OCI-LY7 (cell line): Measurements from ENCODE around the gene SCT. TPM values are rescaled to one million over a fixed set of nuclear protein-coding genes. Genes with fewer than 3 reads are reported as not detected.

ENCODE experiments used
- BruUV-seq: library from RNA; stranded (reverse); fragments of 400-500 nt; replicated peaks from 2 replicates; lab custom pipeline; 2021; lab: Mats Ljungman, UMichigan
- CTCF ChIA-PET: fragments of 300-600 bp; sonication (Branson Sonifier 250); formaldehyde crosslinking; loops from one replicate; lab custom pipeline; 2022; ENCODE audit warnings: antibody characterized with exemption; ENCODE audit not compliant: unreplicated experiment; lab: Charles Lee
- POLR2A ChIA-PET: fragments of 300-600 bp; sonication (Branson Sonifier 250); formaldehyde crosslinking; loops from one replicate; lab custom pipeline; 2022; ENCODE audit warnings: antibody characterized with exemption; lab: Charles Lee
- DNase-seq: peaks from one replicate; pipeline ENCODE4 v3.0.0-alpha.2; 2015; ENCODE audit warnings: low spot score
- H2AFZ ChIP-seq: fragments of 200-600 bp; sonication (generic), shearing (Covaris generic); 2 replicates; pipeline ENCODE4 v1.6.1; 2014; ENCODE audit warnings: mild to moderate bottlenecking, antibody characterized with exemption, low read length, moderate library complexity
- H3K27ac ChIP-seq: fragments of 200-600 bp; sonication (generic); 2 replicates; pipeline ENCODE4 v1.5.1; 2014; ENCODE audit warnings: mixed run types, low read depth, mild to moderate bottlenecking, moderate library complexity, low read length, inconsistent platforms; ENCODE audit not compliant: poor library complexity, severe bottlenecking
- H3K36me3 ChIP-seq: fragments of 200-600 bp; sonication (generic); 2 replicates; pipeline ENCODE4 v1.6.1; 2014; ENCODE audit warnings: mild to moderate bottlenecking, antibody characterized with exemption, low read length, moderate library complexity, mixed read lengths; ENCODE audit not compliant: insufficient read depth
- H3K4me1 ChIP-seq: fragments of 200-600 bp; sonication (generic); 2 replicates; pipeline ENCODE4 v1.5.1; 2014; ENCODE audit warnings: mild to moderate bottlenecking, low read length; ENCODE audit not compliant: insufficient read depth, poor library complexity, severe bottlenecking
- H3K4me2 ChIP-seq: fragments of 200-600 bp; sonication (generic); 2 replicates; pipeline ENCODE4 v1.6.1; 2014; ENCODE audit warnings: mild to moderate bottlenecking, low read length
- H3K4me3 ChIP-seq: fragments of 200-600 bp; sonication (generic); 2 replicates; pipeline ENCODE4 v1.5.1; 2014; ENCODE audit warnings: mild to moderate bottlenecking, low read depth, low read length; ENCODE audit not compliant: poor library complexity, severe bottlenecking
- H3K79me2 ChIP-seq: fragments of 200-600 bp; sonication (generic); 2 replicates; pipeline ENCODE4 v1.6.1; 2016; ENCODE audit warnings: low read depth, mild to moderate bottlenecking, low read length, moderate library complexity, mixed read lengths; ENCODE audit not compliant: insufficient read depth
- H3K9me2 ChIP-seq: fragments of 200-600 bp; sonication (generic); 2 replicates; pipeline ENCODE4 v1.6.1; 2016; ENCODE audit warnings: mild to moderate bottlenecking, low read length, mixed read lengths; ENCODE audit not compliant: insufficient read depth
- H3K9me3 ChIP-seq: fragments of 200-600 bp; sonication (generic); 2 replicates; pipeline ENCODE4 v1.6.1; 2014; ENCODE audit warnings: mild to moderate bottlenecking, mixed run types, low read length, mixed read lengths
- H4K20me1 ChIP-seq: fragments of 200-600 bp; sonication (generic); 2 replicates; pipeline ENCODE4 v1.6.1; 2014; ENCODE audit warnings: mild to moderate bottlenecking, antibody characterized with exemption, low read length, moderate library complexity, mixed read lengths; ENCODE audit not compliant: insufficient read depth
- CTCF ChIP-seq: fragments of 200-600 bp; sonication (generic); conservative IDR thresholded peaks from 2 replicates; pipeline ENCODE4 v1.5.1; 2014; ENCODE audit warnings: mild to moderate bottlenecking, antibody characterized with exemption, low read length, moderate library complexity, mixed read lengths
- EZH2phosphoT487 ChIP-seq: fragments of 200-600 bp; sonication (generic); IDR thresholded peaks from 2 replicates; pipeline ENCODE4 v1.6.1; 2018; ENCODE audit warnings: low read depth, borderline replicate concordance, mild to moderate bottlenecking, mixed run types, antibody characterized with exemption, low read length, moderate library complexity, mixed read lengths
- intact Hi-C: fragments of 100-400 bp; cut with micrococcal nuclease; formaldehyde crosslinking; loops from one replicate; pipeline ENCODE4 v1.10.0; 2022; ENCODE audit not compliant: unreplicated experiment
- total RNA-seq, 2 experiments: library from RNA; depleted of rRNA in 1 of 2; stranded (reverse); fragments of >200 nt in 1 of 2; shearing (Covaris generic) in 1 of 2; gene quantifications; 2 replicates each; pipeline ENCODE4 v1.2.3, GENCODE V29; 2014 to 2022

The SCT gene
- total RNA-seq, 2 experiments from 2014 or later = not detected

GRCh38 chr11:603154-603553 lies 23.8 kb downstream of the SCT start:
- Histone ChIP-seq H3K4me2 (no peak overlapping the region), H3K79me2 (no peaks in the 10 kb centered on the region), H3K36me3 (peaks cover 91% of the 10 kb centered on the region), H3K4me3 (no peak overlapping the region), H3K9me3 (no peaks in the 10 kb centered on the region), H4K20me1 (no peaks in the 10 kb centered on the region), H3K4me1 (no peaks in the 10 kb centered on the region), H3K9me2 (no peaks in the 10 kb centered on the region), H3K27ac (no peak overlapping the region), H2AFZ (no peak overlapping the region)
- CTCF ChIA-PET = no interaction called here
- DNase-seq = no peak
- POLR2A ChIA-PET = interaction anchor here (0.6 kb wide), 1 partner anchor 12 kb away, joined by 6 read pairs; no protein-coding TSS in a partner anchor
- BruUV-seq = no TSS peak
- intact Hi-C loops = no loop called here
- TF ChIP-seq EZH2phosphoT487 (no peak), CTCF (no peak)

- BruUV-seq = no TSS peak
- CTCF ChIA-PET = no interaction called here
These were observed 25.3 kb downstream of the SCT start for GRCh38 chr11:601573-602245.

More at GRCh38 chr11:601573-602245, 25.3 kb downstream of the SCT start:
- no peak overlapping the region for H3K4me2 ChIP-seq
- no peak for DNase-seq
- POLR2A ChIA-PET = interaction anchor here (0.8 kb wide), 1 partner anchor 42 kb away, joined by 4 read pairs; no protein-coding TSS in a partner anchor
- no peaks in the 10 kb centered on the region for H3K4me1 ChIP-seq
- H4K20me1 ChIP-seq = no peaks in the 10 kb centered on the region
- no peak for TF ChIP-seq CTCF
- TF ChIP-seq EZH2phosphoT487 = no peak
- H3K4me3 ChIP-seq = no peak overlapping the region
- peaks cover 90% of the 10 kb centered on the region for H3K36me3 ChIP-seq
- H2AFZ ChIP-seq = no peak overlapping the region
- intact Hi-C loops = no loop called here
- H3K27ac ChIP-seq = no peak overlapping the region
- H3K79me2 ChIP-seq = no peaks in the 10 kb centered on the region
- H3K9me3 ChIP-seq = no peaks in the 10 kb centered on the region
- H3K9me2 ChIP-seq = no peaks in the 10 kb centered on the region
